OCI-LY1 (cell line): ENCODE results near the gene TNFRSF21.

Experiments
- H2AFZ ChIP-seq: fragments of 200-600 bp; sonication (generic), shearing (Covaris generic); 2 replicates; pipeline ENCODE4 v1.6.0; 2014; ENCODE audit warnings: antibody characterized with exemption, mild to moderate bottlenecking, low read length
- H3F3A ChIP-seq: fragments of 200-600 bp; sonication (generic), shearing (Covaris generic); 2 replicates; pipeline ENCODE4 v1.6.0; 2014; ENCODE audit warnings: mild to moderate bottlenecking, antibody characterized with exemption, low read length, moderate library complexity; ENCODE audit not compliant: insufficient read depth
- H3K27ac ChIP-seq: fragments of 200-600 bp; sonication (generic); 2 replicates; pipeline ENCODE4 v1.5.1; 2014; ENCODE audit warnings: low read length, mixed run types, mild to moderate bottlenecking, low read depth; ENCODE audit not compliant: poor library complexity, severe bottlenecking
- H3K27me3 ChIP-seq: fragments of 200-600 bp; sonication (generic); 2 replicates; pipeline ENCODE4 v1.6.0; 2014; ENCODE audit warnings: antibody characterized with exemption, mild to moderate bottlenecking, low read length, moderate library complexity; ENCODE audit not compliant: insufficient read depth
- H3K36me3 ChIP-seq: fragments of 200-600 bp; sonication (generic); 2 replicates; pipeline ENCODE4 v1.6.1; 2014; ENCODE audit warnings: mild to moderate bottlenecking, antibody characterized with exemption, low read length, moderate library complexity, mixed read lengths; ENCODE audit not compliant: insufficient read depth
- H3K4me1 ChIP-seq: fragments of 200-600 bp; sonication (generic); 2 replicates; pipeline ENCODE4 v1.5.1; 2014; ENCODE audit warnings: mild to moderate bottlenecking, low read length, moderate library complexity; ENCODE audit not compliant: insufficient read depth, severe bottlenecking
- H3K4me2 ChIP-seq: fragments of 200-600 bp; sonication (generic), shearing (Covaris generic); 2 replicates; pipeline ENCODE4 v1.6.1; 2014; ENCODE audit warnings: low read length
- H3K4me3 ChIP-seq: fragments of 200-600 bp; sonication (generic); 2 replicates; pipeline ENCODE4 v1.5.1; 2014; ENCODE audit warnings: low read length, low read depth, mild to moderate bottlenecking, mixed read lengths; ENCODE audit not compliant: poor library complexity, severe bottlenecking
- H3K79me2 ChIP-seq: fragments of 200-600 bp; shearing (Covaris generic); 2 replicates; pipeline ENCODE4 v1.6.1; 2016; ENCODE audit warnings: mixed run types, low read length, mixed read lengths; ENCODE audit not compliant: insufficient read depth
- H3K9ac ChIP-seq: fragments of 200-600 bp; sonication (generic), shearing (Covaris generic); 2 replicates; pipeline ENCODE4 v1.6.1; 2014; ENCODE audit warnings: mild to moderate bottlenecking, low read length, mixed read lengths
- H3K9me2 ChIP-seq: fragments of 200-600 bp; sonication (generic), shearing (Covaris generic); 2 replicates; pipeline ENCODE4 v1.6.1; 2014; ENCODE audit warnings: low read depth, mild to moderate bottlenecking, low read length, mixed read lengths
- H3K9me3 ChIP-seq: fragments of 200-600 bp; shearing (Covaris generic); 2 replicates; pipeline ENCODE4 v1.6.1; 2014; ENCODE audit warnings: low read length, mixed read lengths
- H4K20me1 ChIP-seq: fragments of 200-600 bp; sonication (generic), shearing (Covaris generic); 2 replicates; pipeline ENCODE4 v1.6.0; 2016; ENCODE audit warnings: mild to moderate bottlenecking, low read length; ENCODE audit not compliant: insufficient read depth
- EZH2 ChIP-seq: fragments of 200-600 bp; sonication (generic), shearing (Covaris generic); IDR thresholded peaks from 2 replicates; pipeline ENCODE4 v1.8.0; 2017; ENCODE audit warnings: borderline replicate concordance, mixed run types, mild to moderate bottlenecking, antibody characterized with exemption, low read length, moderate library complexity, mixed read lengths
- TF ChIP-seq, protein P1 (sequence below): fragments of 200-600 bp; sonication (generic), shearing (Covaris generic); IDR thresholded peaks from 2 replicates; pipeline ENCODE4 v1.5.1; 2017; ENCODE audit warnings: mild to moderate bottlenecking, antibody characterized with exemption, low read length, moderate library complexity, mixed read lengths

The TNFRSF21 gene

GRCh38 chr6:47203938-47204611, 105.6 kb downstream of the TNFRSF21 start:
- H3K36me3 ChIP-seq, result no peaks in the 10 kb centered on the region
- no peak overlapping the region for H3K4me3 ChIP-seq
- no peak overlapping the region for H2AFZ ChIP-seq

DNA sequence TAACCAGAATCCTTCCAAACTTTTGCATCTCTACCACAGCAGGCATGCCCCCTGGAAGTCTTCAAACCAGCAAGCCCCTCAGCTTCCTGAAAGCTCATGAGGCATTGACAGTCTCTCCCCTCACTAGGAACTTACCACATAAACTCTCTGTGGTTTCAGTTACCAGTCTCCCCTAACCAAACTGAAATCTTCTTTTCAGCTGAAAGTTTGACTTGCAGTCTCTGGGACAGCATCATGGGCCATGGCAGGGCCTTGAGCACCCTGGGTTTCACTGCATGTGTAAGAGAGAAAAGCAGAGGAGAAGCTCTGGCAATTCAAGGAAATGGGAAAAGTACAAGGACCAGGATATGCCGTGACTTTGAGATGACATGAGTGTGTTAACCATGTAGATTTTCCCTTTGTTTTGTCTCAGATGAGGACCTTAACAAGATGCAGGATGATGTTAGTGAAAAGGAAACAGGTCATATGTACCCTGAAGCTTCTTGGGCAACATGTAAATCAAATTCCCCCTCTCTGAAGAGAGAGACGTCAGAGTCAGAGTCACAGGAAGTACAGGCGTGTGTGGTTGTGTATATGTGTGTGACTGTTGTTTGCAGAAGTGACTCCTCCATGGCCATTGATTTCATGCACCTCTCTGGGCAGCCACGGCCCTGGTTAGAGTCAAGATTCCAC, 106.3 kb downstream of the TNFRSF21 start:
- Histone ChIP-seq H3K36me3 (no peaks in the 10 kb centered on the region), H3K9me3 (no peaks in the 10 kb centered on the region), H3K4me3 (no peak overlapping the region), H3K27me3 (no peaks in the 10 kb centered on the region), H2AFZ (no peak overlapping the region), H3K27ac (no peak overlapping the region), H4K20me1 (no peaks in the 10 kb centered on the region), H3K9ac (no peak overlapping the region), H3K4me1 (peaks cover 7% of the 10 kb centered on the region), H3K4me2 (no peak overlapping the region), H3K79me2 (no peaks in the 10 kb centered on the region), H3F3A (no peaks in the 10 kb centered on the region), H3K9me2 (no peaks in the 10 kb centered on the region)
- TF ChIP-seq, protein P1, sequence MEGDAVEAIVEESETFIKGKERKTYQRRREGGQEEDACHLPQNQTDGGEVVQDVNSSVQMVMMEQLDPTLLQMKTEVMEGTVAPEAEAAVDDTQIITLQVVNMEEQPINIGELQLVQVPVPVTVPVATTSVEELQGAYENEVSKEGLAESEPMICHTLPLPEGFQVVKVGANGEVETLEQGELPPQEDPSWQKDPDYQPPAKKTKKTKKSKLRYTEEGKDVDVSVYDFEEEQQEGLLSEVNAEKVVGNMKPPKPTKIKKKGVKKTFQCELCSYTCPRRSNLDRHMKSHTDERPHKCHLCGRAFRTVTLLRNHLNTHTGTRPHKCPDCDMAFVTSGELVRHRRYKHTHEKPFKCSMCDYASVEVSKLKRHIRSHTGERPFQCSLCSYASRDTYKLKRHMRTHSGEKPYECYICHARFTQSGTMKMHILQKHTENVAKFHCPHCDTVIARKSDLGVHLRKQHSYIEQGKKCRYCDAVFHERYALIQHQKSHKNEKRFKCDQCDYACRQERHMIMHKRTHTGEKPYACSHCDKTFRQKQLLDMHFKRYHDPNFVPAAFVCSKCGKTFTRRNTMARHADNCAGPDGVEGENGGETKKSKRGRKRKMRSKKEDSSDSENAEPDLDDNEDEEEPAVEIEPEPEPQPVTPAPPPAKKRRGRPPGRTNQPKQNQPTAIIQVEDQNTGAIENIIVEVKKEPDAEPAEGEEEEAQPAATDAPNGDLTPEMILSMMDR, result no peak
- no peak for TF ChIP-seq EZH2

More at GRCh38 chr6:47203938-47204611, 105.6 kb downstream of the TNFRSF21 start:
- Histone ChIP-seq H3K4me2 (no peak overlapping the region), H4K20me1 (no peaks in the 10 kb centered on the region), H3K27ac (no peak overlapping the region), H3F3A (no peaks in the 10 kb centered on the region), H3K27me3 (no peaks in the 10 kb centered on the region), H3K9me2 (no peaks in the 10 kb centered on the region), H3K4me1 (peaks cover 7% of the 10 kb centered on the region), H3K9ac (no peak overlapping the region), H3K79me2 (no peaks in the 10 kb centered on the region), H3K9me3 (no peaks in the 10 kb centered on the region)
- TF ChIP-seq, protein P1, result no peak
- no peak for TF ChIP-seq EZH2

DNA sequence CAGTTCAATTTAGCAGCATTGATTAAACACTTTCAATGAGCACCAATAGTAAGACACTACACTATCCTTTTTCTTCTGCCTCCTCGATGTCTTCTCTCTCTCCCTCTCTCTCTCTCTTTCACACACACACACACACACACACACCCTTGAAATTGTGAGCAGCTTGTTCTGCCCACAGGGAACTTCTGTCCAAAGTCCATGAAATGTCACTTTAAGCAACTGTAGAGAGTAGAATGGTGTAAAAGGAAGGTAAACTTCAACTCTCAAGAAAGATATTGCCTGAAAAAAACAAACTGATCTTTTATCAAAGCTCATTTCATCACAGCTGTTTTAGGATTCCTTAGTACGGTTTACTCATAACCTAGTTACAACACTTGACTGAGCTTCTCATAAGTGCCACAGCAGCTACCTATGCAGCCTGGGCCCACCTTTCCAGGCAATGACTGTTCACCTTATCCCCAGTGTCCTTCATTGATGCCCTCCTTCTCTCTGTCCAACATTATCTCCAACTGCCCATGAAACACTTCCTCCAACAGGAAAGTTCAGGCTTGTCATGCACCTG, 107.0 kb downstream of the TNFRSF21 start:
- Histone ChIP-seq H3K4me1 (peaks cover 10% of the 10 kb centered on the region), H3K4me2 (no peak overlapping the region), H3K36me3 (no peaks in the 10 kb centered on the region), H3K27me3 (no peaks in the 10 kb centered on the region), H3K9ac (no peak overlapping the region), H4K20me1 (no peaks in the 10 kb centered on the region), H3F3A (no peaks in the 10 kb centered on the region), H3K27ac (no peak overlapping the region), H3K79me2 (no peaks in the 10 kb centered on the region), H3K4me3 (no peak overlapping the region), H3K9me2 (no peaks in the 10 kb centered on the region), H2AFZ (no peak overlapping the region), H3K9me3 (no peaks in the 10 kb centered on the region)
- no peak for TF ChIP-seq EZH2
- TF ChIP-seq, protein P1, result no peak
